ENCODE measurements around the gene TFF3.

Gene TFF3

GRCh38 chr21:42317341-42317741, 2.1 kb upstream of the TFF3 start:
- Histone ChIP-seq H3K27me3 (ENCODE audit: insufficient read depth, low read length, poor library complexity, severe bottlenecking) (no peaks in the 10 kb centered on the region), H4K20me1 (ENCODE audit: insufficient read depth, low read length, poor library complexity, severe bottlenecking) (no peaks in the 10 kb centered on the region), H3K4me2 (ENCODE audit: low read depth, low read length, poor library complexity, severe bottlenecking) (no peak overlapping the region), H3K36me3 (ENCODE audit: insufficient read depth, low read length) (no peaks in the 10 kb centered on the region), H3K9ac (ENCODE audit: low read depth, low read length, poor library complexity, severe bottlenecking) (no peak overlapping the region), H3K9me3 (ENCODE audit: insufficient read depth, low read depth, low read length) (no peaks in the 10 kb centered on the region), H3K79me2 (ENCODE audit: insufficient read depth, low read length) (no peaks in the 10 kb centered on the region), H3K9me2 (replicated peaks; ENCODE audit: low read depth, low read length) (no peaks in the 10 kb centered on the region), H2AFZ (ENCODE audit: low read length) (no peak overlapping the region), H3F3A (ENCODE audit: low read depth) (no peaks in the 10 kb centered on the region; the same call in 1 of the 2 replicates), H3K4me1 (ENCODE audit: insufficient read depth, low read length, poor library complexity, severe bottlenecking) (peaks cover 48% of the 10 kb centered on the region), H3K4me3 (ENCODE audit: low read length, poor library complexity, severe bottlenecking) (no peak overlapping the region)
- TF ChIP-seq CTCF (conservative IDR thresholded peaks at IDR 0.05; ENCODE audit: low read length) = no peak
- TF ChIP-seq EZH2phosphoT487 (IDR thresholded peaks at IDR 0.05; ENCODE audit: borderline replicate concordance) = no peak

- no peaks in the 10 kb centered on the region for H3K27me3 ChIP-seq (ENCODE audit: insufficient read depth, low read length, poor library complexity, severe bottlenecking)
- no peaks in the 10 kb centered on the region for H3K9me3 ChIP-seq (ENCODE audit: insufficient read depth, low read depth, low read length)
- H3K9ac ChIP-seq (ENCODE audit: low read depth, low read length, poor library complexity, severe bottlenecking) = no peak overlapping the region
- H3K79me2 ChIP-seq (ENCODE audit: insufficient read depth, low read length) = no peaks in the 10 kb centered on the region
- no peaks in the 10 kb centered on the region for H3K36me3 ChIP-seq (ENCODE audit: insufficient read depth, low read length)
- TF ChIP-seq EZH2phosphoT487 (IDR thresholded peaks at IDR 0.05; ENCODE audit: borderline replicate concordance) = no peak
- TF ChIP-seq CTCF (conservative IDR thresholded peaks at IDR 0.05; ENCODE audit: low read length) = no peak
- peaks cover 48% of the 10 kb centered on the region for H3K4me1 ChIP-seq (ENCODE audit: insufficient read depth, low read length, poor library complexity, severe bottlenecking)
- no peaks in the 10 kb centered on the region; the same call in 1 of the 2 replicates for H3F3A ChIP-seq (ENCODE audit: low read depth)
- no peaks in the 10 kb centered on the region for H4K20me1 ChIP-seq (ENCODE audit: insufficient read depth, low read length, poor library complexity, severe bottlenecking)
- no peak overlapping the region for H3K4me2 ChIP-seq (ENCODE audit: low read depth, low read length, poor library complexity, severe bottlenecking)
- no peaks in the 10 kb centered on the region for H3K9me2 ChIP-seq (replicated peaks; ENCODE audit: low read depth, low read length)
- H2AFZ ChIP-seq (ENCODE audit: low read length) = no peak overlapping the region
- no peak overlapping the region for H3K4me3 ChIP-seq (ENCODE audit: low read length, poor library complexity, severe bottlenecking)
Observed at GRCh38 chr21:42316891-42317290, 1.7 kb upstream of the TFF3 start.

GRCh38 chr21:42314616-42315295, 453 bp downstream of the TFF3 start:
- H3K9me2 ChIP-seq (replicated peaks; ENCODE audit: low read depth, low read length) = no peaks in the 10 kb centered on the region
- H3K4me1 ChIP-seq (ENCODE audit: insufficient read depth, low read length, poor library complexity, severe bottlenecking) = peaks cover 55% of the 10 kb centered on the region
- no peak overlapping the region for H3K4me3 ChIP-seq (ENCODE audit: low read length, poor library complexity, severe bottlenecking)
- H3K9me3 ChIP-seq (ENCODE audit: insufficient read depth, low read depth, low read length) = no peaks in the 10 kb centered on the region
- TF ChIP-seq EZH2phosphoT487 (IDR thresholded peaks at IDR 0.05; ENCODE audit: borderline replicate concordance) = no peak
- no peak for TF ChIP-seq CTCF (conservative IDR thresholded peaks at IDR 0.05; ENCODE audit: low read length)
- H3K36me3 ChIP-seq (ENCODE audit: insufficient read depth, low read length) = no peaks in the 10 kb centered on the region
- H3F3A ChIP-seq (ENCODE audit: low read depth) = no peaks in the 10 kb centered on the region; the same call in 1 of the 2 replicates
- no peak overlapping the region for H3K4me2 ChIP-seq (ENCODE audit: low read depth, low read length, poor library complexity, severe bottlenecking)
- H3K27me3 ChIP-seq (ENCODE audit: insufficient read depth, low read length, poor library complexity, severe bottlenecking) = no peaks in the 10 kb centered on the region
- no peak overlapping the region for H2AFZ ChIP-seq (ENCODE audit: low read length)
- no peak overlapping the region for H3K9ac ChIP-seq (ENCODE audit: low read depth, low read length, poor library complexity, severe bottlenecking)
- H4K20me1 ChIP-seq (ENCODE audit: insufficient read depth, low read length, poor library complexity, severe bottlenecking) = no peaks in the 10 kb centered on the region
- no peaks in the 10 kb centered on the region for H3K79me2 ChIP-seq (ENCODE audit: insufficient read depth, low read length)
